Measurements from ENCODE around the gene OTULIN. TPM values are rescaled to one million over a fixed set of nuclear protein-coding genes. Genes with fewer than 3 reads are reported as not detected.

OTULIN gene
- polyA plus RNA-seq: 1 to 10 TPM; 5.7 to 6.2 TPM

- peak within 1 kb of the TSS; percentile 97 to 99 for H3K27ac ChIP-seq (ENCODE audit: low read depth in 2 of 2, low read length in 1 of 2)
- H3K36me3 ChIP-seq (ENCODE audit: control insufficient read depth in 2 of 2, insufficient read depth in 2 of 2, low read length in 1 of 2): peaks cover 3% of the 10 kb centered on the region in 2 donors
- H3K9me3 ChIP-seq (ENCODE audit: control insufficient read depth in 2 of 2, insufficient read depth in 1 of 2, low read depth in 1 of 2, low read length in 1 of 2): no peaks in the 10 kb centered on the region
- WGBS, 2 donors: 0% methylated on average over 113 to 115 of the region's 115 CpGs
- H3K4me3 ChIP-seq (ENCODE audit: low read depth in 1 of 2, low read length in 2 of 2): peak within 1 kb of the TSS; percentile 79 to 89
- no peaks in the 10 kb centered on the region for H3K27me3 ChIP-seq (ENCODE audit: control insufficient read depth in 1 of 2, insufficient read depth in 2 of 2, low read length in 2 of 2)
- peaks cover 4 to 15% of the 10 kb centered on the region in 2 donors for H3K4me1 ChIP-seq (ENCODE audit: control insufficient read depth in 2 of 2, insufficient read depth in 2 of 2, low read length in 1 of 2)
Observed at GRCh38 chr5:14664270-14665100, at the start of gene OTULIN. Gene OTULIN (plus strand): TSS chr5:14664718. CDS start chr5:14664826, 108 bp downstream.

GRCh38 chr5:14615365-14615764 lies 49.2 kb upstream of the OTULIN start:
- no peaks in the 10 kb centered on the region for H3K4me1 ChIP-seq (ENCODE audit: control insufficient read depth in 2 of 2, insufficient read depth in 2 of 2, low read length in 1 of 2)
- no peak overlapping the region for H3K27ac ChIP-seq (ENCODE audit: low read depth in 2 of 2, low read length in 1 of 2)
- no peaks in the 10 kb centered on the region for H3K36me3 ChIP-seq (ENCODE audit: control insufficient read depth in 2 of 2, insufficient read depth in 2 of 2, low read length in 1 of 2)
- no peaks in the 10 kb centered on the region for H3K27me3 ChIP-seq (ENCODE audit: control insufficient read depth in 1 of 2, insufficient read depth in 2 of 2, low read length in 2 of 2)
- WGBS, 2 donors: 85 to 86% methylated on average over 4 of the region's 4 CpGs
- H3K9me3 ChIP-seq (ENCODE audit: control insufficient read depth in 2 of 2, insufficient read depth in 1 of 2, low read depth in 1 of 2, low read length in 1 of 2): no peaks in the 10 kb centered on the region
- H3K4me3 ChIP-seq (ENCODE audit: low read depth in 1 of 2, low read length in 2 of 2): no peak overlapping the region

GRCh38 chr5:14617441-14617840 lies 47.1 kb upstream of the OTULIN start:
- Histone ChIP-seq H3K27me3 (ENCODE audit: control insufficient read depth in 1 of 2, insufficient read depth in 2 of 2, low read length in 2 of 2) (no peaks in the 10 kb centered on the region), H3K4me1 (ENCODE audit: control insufficient read depth in 2 of 2, insufficient read depth in 2 of 2, low read length in 1 of 2) (no peaks in the 10 kb centered on the region), H3K9me3 (ENCODE audit: control insufficient read depth in 2 of 2, insufficient read depth in 1 of 2, low read depth in 1 of 2, low read length in 1 of 2) (no peaks in the 10 kb centered on the region), H3K36me3 (ENCODE audit: control insufficient read depth in 2 of 2, insufficient read depth in 2 of 2, low read length in 1 of 2) (no peaks in the 10 kb centered on the region), H3K4me3 (ENCODE audit: low read depth in 1 of 2, low read length in 2 of 2) (no peak overlapping the region), H3K27ac (ENCODE audit: low read depth in 2 of 2, low read length in 1 of 2) (no peak overlapping the region)
- WGBS, 2 donors: 93 to 96% methylated on average over 4 of the region's 4 CpGs

- H3K9me3 ChIP-seq (ENCODE audit: control insufficient read depth in 2 of 2, insufficient read depth in 1 of 2, low read depth in 1 of 2, low read length in 1 of 2): no peaks in the 10 kb centered on the region
- H3K27me3 ChIP-seq (ENCODE audit: control insufficient read depth in 1 of 2, insufficient read depth in 2 of 2, low read length in 2 of 2): no peaks in the 10 kb centered on the region
- H3K4me1 ChIP-seq (ENCODE audit: control insufficient read depth in 2 of 2, insufficient read depth in 2 of 2, low read length in 1 of 2): no peaks in the 10 kb centered on the region
- H3K4me3 ChIP-seq (ENCODE audit: low read depth in 1 of 2, low read length in 2 of 2): no peak overlapping the region
- no peak overlapping the region for H3K27ac ChIP-seq (ENCODE audit: low read depth in 2 of 2, low read length in 1 of 2)
- no peaks in the 10 kb centered on the region for H3K36me3 ChIP-seq (ENCODE audit: control insufficient read depth in 2 of 2, insufficient read depth in 2 of 2, low read length in 1 of 2)
Observed at GRCh38 chr5:14627270-14627669, 37.2 kb upstream of the OTULIN start.

GRCh38 chr5:14628346-14628745 lies 36.2 kb upstream of the OTULIN start:
- H3K36me3 ChIP-seq (ENCODE audit: control insufficient read depth in 2 of 2, insufficient read depth in 2 of 2, low read length in 1 of 2): no peaks in the 10 kb centered on the region
- H3K27me3 ChIP-seq (ENCODE audit: control insufficient read depth in 1 of 2, insufficient read depth in 2 of 2, low read length in 2 of 2): no peaks in the 10 kb centered on the region
- H3K27ac ChIP-seq (ENCODE audit: low read depth in 2 of 2, low read length in 1 of 2): no peak overlapping the region
- H3K4me1 ChIP-seq (ENCODE audit: control insufficient read depth in 2 of 2, insufficient read depth in 2 of 2, low read length in 1 of 2): no peaks in the 10 kb centered on the region
- WGBS, 2 donors: 11 to 21% methylated on average over 3 of the region's 3 CpGs
- no peaks in the 10 kb centered on the region for H3K9me3 ChIP-seq (ENCODE audit: control insufficient read depth in 2 of 2, insufficient read depth in 1 of 2, low read depth in 1 of 2, low read length in 1 of 2)
- H3K4me3 ChIP-seq (ENCODE audit: low read depth in 1 of 2, low read length in 2 of 2): no peak overlapping the region

- Histone ChIP-seq H3K36me3 (ENCODE audit: control insufficient read depth in 2 of 2, insufficient read depth in 2 of 2, low read length in 1 of 2) (no peaks in the 10 kb centered on the region), H3K27me3 (ENCODE audit: control insufficient read depth in 1 of 2, insufficient read depth in 2 of 2, low read length in 2 of 2) (no peaks in the 10 kb centered on the region), H3K4me3 (ENCODE audit: low read depth in 1 of 2, low read length in 2 of 2) (no peak overlapping the region), H3K9me3 (ENCODE audit: control insufficient read depth in 2 of 2, insufficient read depth in 1 of 2, low read depth in 1 of 2, low read length in 1 of 2) (no peaks in the 10 kb centered on the region), H3K4me1 (ENCODE audit: control insufficient read depth in 2 of 2, insufficient read depth in 2 of 2, low read length in 1 of 2) (no peaks in the 10 kb centered on the region), H3K27ac (ENCODE audit: low read depth in 2 of 2, low read length in 1 of 2) (no peak overlapping the region)
- 88 to 90% methylated on average over 2 of the region's 2 CpGs for WGBS, 2 donors
Observed at GRCh38 chr5:14630671-14631070, 33.8 kb upstream of the OTULIN start.

- no peaks in the 10 kb centered on the region for H3K27me3 ChIP-seq (ENCODE audit: control insufficient read depth in 1 of 2, insufficient read depth in 2 of 2, low read length in 2 of 2)
- H3K36me3 ChIP-seq (ENCODE audit: control insufficient read depth in 2 of 2, insufficient read depth in 2 of 2, low read length in 1 of 2): no peaks in the 10 kb centered on the region
- H3K27ac ChIP-seq (ENCODE audit: low read depth in 2 of 2, low read length in 1 of 2): no peak overlapping the region
- 61 to 68% methylated on average over 2 of the region's 2 CpGs for WGBS, 2 donors
- no peaks in the 10 kb centered on the region for H3K9me3 ChIP-seq (ENCODE audit: control insufficient read depth in 2 of 2, insufficient read depth in 1 of 2, low read depth in 1 of 2, low read length in 1 of 2)
- H3K4me1 ChIP-seq (ENCODE audit: control insufficient read depth in 2 of 2, insufficient read depth in 2 of 2, low read length in 1 of 2): no peaks in the 10 kb centered on the region
- no peak overlapping the region for H3K4me3 ChIP-seq (ENCODE audit: low read depth in 1 of 2, low read length in 2 of 2)
Observed at GRCh38 chr5:14635656-14636055, 28.9 kb upstream of the OTULIN start.

GRCh38 chr5:14640765-14641164 lies 23.8 kb upstream of the OTULIN start:
- Histone ChIP-seq H3K36me3 (ENCODE audit: control insufficient read depth in 2 of 2, insufficient read depth in 2 of 2, low read length in 1 of 2) (no peaks in the 10 kb centered on the region), H3K4me3 (ENCODE audit: low read depth in 1 of 2, low read length in 2 of 2) (no peak overlapping the region), H3K4me1 (ENCODE audit: control insufficient read depth in 2 of 2, insufficient read depth in 2 of 2, low read length in 1 of 2) (no peaks in the 10 kb centered on the region), H3K27me3 (ENCODE audit: control insufficient read depth in 1 of 2, insufficient read depth in 2 of 2, low read length in 2 of 2) (no peaks in the 10 kb centered on the region), H3K27ac (ENCODE audit: low read depth in 2 of 2, low read length in 1 of 2) (no peak overlapping the region), H3K9me3 (ENCODE audit: control insufficient read depth in 2 of 2, insufficient read depth in 1 of 2, low read depth in 1 of 2, low read length in 1 of 2) (no peaks in the 10 kb centered on the region)
- 74 to 82% methylated on average over 10 of the region's 10 CpGs for WGBS, 2 donors

GRCh38 chr5:14644623-14645237 lies 19.8 kb upstream of the OTULIN start:
- Histone ChIP-seq H3K36me3 (ENCODE audit: control insufficient read depth in 2 of 2, insufficient read depth in 2 of 2, low read length in 1 of 2) (no peaks in the 10 kb centered on the region), H3K9me3 (ENCODE audit: control insufficient read depth in 2 of 2, insufficient read depth in 1 of 2, low read depth in 1 of 2, low read length in 1 of 2) (no peaks in the 10 kb centered on the region), H3K27ac (ENCODE audit: low read depth in 2 of 2, low read length in 1 of 2) (no peak overlapping the region), H3K27me3 (ENCODE audit: control insufficient read depth in 1 of 2, insufficient read depth in 2 of 2, low read length in 2 of 2) (no peaks in the 10 kb centered on the region), H3K4me3 (ENCODE audit: low read depth in 1 of 2, low read length in 2 of 2) (no peak overlapping the region), H3K4me1 (ENCODE audit: control insufficient read depth in 2 of 2, insufficient read depth in 2 of 2, low read length in 1 of 2) (no peaks in the 10 kb centered on the region)
- WGBS, 2 donors: 86 to 89% methylated on average over 1 of the region's 1 CpG

- Histone ChIP-seq H3K4me1 (ENCODE audit: control insufficient read depth in 2 of 2, insufficient read depth in 2 of 2, low read length in 1 of 2) (no peaks in the 10 kb centered on the region), H3K9me3 (ENCODE audit: control insufficient read depth in 2 of 2, insufficient read depth in 1 of 2, low read depth in 1 of 2, low read length in 1 of 2) (no peaks in the 10 kb centered on the region), H3K27me3 (ENCODE audit: control insufficient read depth in 1 of 2, insufficient read depth in 2 of 2, low read length in 2 of 2) (no peaks in the 10 kb centered on the region), H3K36me3 (ENCODE audit: control insufficient read depth in 2 of 2, insufficient read depth in 2 of 2, low read length in 1 of 2) (no peaks in the 10 kb centered on the region), H3K4me3 (ENCODE audit: low read depth in 1 of 2, low read length in 2 of 2) (no peak overlapping the region), H3K27ac (ENCODE audit: low read depth in 2 of 2, low read length in 1 of 2) (no peak overlapping the region)
- WGBS, 2 donors: 77 to 81% methylated on average over 3 of the region's 3 CpGs
Observed at GRCh38 chr5:14650052-14650451, 14.5 kb upstream of the OTULIN start.
